Jurkat, Clone E6-1 (cell line): Measurements from ENCODE around the gene DNM2.
"Not testable (repeated sequence)": the region's sequence is repeated elsewhere in the genome, so short reads cannot be mapped to it uniquely, and the experiment has no call there.

Experiments
- DNase-seq: peaks from one replicate; pipeline ENCODE4 v3.0.0-alpha.2; 2011; ENCODE audit warnings: low read depth, low spot score
- H3K4me3 ChIP-seq: 2 replicates; pipeline ENCODE4 v1.5.1; 2011; ENCODE audit warnings: mild to moderate bottlenecking, low read length, control low read depth, moderate library complexity

Gene DNM2

GRCh38 chr19:10719466-10719961, 1.6 kb downstream of the DNM2 start:
- H3K4me3 ChIP-seq: peak overlapping the region; percentile 92
- no peak for DNase-seq

DNA sequence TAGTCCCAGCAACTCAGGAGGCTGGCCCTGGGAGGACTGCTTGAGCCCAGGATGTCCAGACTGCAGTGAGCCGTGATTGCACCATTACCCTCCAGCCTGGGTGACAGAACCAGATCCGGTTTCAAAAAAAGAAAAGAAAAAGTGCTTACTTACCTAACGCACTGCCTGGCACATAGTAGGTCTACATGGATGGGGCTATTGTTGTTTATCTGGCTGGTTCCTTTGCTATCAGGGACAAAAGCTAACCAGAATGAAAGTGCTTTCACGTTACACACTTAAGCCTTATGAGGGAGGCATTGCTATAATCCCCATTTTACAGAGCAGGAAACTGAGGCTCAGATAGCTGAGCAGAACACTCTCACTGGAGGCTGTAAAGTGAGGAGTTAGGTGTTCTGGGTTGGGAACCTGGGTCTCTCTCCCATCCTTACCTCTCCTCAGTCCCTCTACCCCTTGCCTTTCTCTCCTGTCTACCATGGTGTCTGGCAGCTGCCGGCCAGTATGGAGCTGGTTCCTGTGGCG, 2.8 kb downstream of the DNM2 start:
- no peak overlapping the region for H3K4me3 ChIP-seq
- no peak for DNase-seq

- DNase-seq: no peak
Observed at GRCh38 chr19:10723591-10723990, 5.7 kb downstream of the DNM2 start.

GRCh38 chr19:10724573-10725071, 6.7 kb downstream of the DNM2 start:
- DNase-seq: no peak
- no peak overlapping the region for H3K4me3 ChIP-seq

More at GRCh38 chr19:10723591-10723990, 5.7 kb downstream of the DNM2 start:
- H3K4me3 ChIP-seq: no peak overlapping the region

DNA sequence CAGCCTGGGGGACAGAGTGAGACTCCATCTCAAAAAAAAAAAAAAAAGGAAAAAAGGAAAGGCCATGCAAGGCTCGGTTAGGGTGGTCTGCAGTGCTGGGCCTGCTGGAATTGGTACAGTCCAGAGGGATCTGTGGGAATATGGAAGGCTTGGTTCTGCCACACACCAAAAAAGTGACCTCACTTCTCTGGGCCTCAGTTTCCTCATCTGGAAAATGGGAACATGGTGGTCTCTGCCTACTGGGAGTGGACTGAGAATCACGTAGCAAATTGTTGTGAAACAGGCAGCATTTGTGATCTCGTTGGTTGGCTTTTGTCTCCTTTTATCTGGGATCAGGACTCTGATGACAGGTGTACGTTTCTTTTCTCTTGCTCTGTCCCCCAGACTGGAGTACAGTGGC, 7.5 kb downstream of the DNM2 start:
- DNase-seq: no peak
- no peak overlapping the region for H3K4me3 ChIP-seq

GRCh38 chr19:10726268-10726667, 8.4 kb downstream of the DNM2 start:
- no peak for DNase-seq
- no peak overlapping the region for H3K4me3 ChIP-seq

- H3K4me3 ChIP-seq: no peak overlapping the region
- DNase-seq: no peak
Observed at GRCh38 chr19:10727685-10728201, 9.9 kb downstream of the DNM2 start.

DNA sequence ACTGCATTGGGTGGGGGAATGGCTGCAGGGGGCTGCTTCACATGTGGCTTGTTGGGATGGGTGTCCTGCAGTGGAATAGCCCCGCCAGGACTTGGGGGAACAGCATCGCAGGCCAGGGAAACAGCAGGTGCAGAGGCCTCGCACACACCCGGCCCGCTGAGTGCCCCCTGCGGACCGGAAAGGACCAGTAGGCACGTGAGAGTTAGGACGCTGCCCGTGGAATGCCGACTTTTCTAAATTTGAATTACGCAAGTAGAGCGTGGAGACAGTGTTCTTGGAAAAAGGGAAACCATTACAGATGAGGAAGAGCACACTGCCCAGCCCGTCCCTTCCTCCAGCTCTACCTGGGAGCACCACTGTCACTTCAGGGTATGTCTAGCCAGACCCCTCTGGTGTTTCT, 11.5 kb downstream of the DNM2 start:
- H3K4me3 ChIP-seq: no peak overlapping the region
- no peak for DNase-seq

GRCh38 chr19:10730932-10731331, 13.1 kb downstream of the DNM2 start:
- no peak overlapping the region for H3K4me3 ChIP-seq
- no peak for DNase-seq

DNA sequence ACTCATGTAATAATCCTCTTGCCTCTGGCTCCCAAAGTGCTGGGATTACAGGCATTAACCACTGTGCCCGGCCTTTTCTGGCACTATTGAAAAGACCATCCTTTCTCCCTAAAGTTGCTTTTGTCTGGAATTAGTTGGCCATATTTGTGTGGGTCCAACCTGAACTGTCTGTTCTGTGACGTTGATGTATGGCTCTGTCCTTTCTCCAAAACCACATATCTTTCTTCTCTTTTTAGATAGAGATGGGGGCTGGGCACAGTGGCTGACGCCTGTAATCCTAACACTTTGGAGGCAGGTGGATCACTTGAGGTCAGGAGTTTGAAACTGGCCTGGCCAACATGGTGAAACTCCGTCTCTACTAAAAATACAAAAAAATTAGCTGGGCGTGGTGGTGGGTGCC, 17.9 kb downstream of the DNM2 start:
- DNase-seq: no peak
- no peak overlapping the region for H3K4me3 ChIP-seq

DNA sequence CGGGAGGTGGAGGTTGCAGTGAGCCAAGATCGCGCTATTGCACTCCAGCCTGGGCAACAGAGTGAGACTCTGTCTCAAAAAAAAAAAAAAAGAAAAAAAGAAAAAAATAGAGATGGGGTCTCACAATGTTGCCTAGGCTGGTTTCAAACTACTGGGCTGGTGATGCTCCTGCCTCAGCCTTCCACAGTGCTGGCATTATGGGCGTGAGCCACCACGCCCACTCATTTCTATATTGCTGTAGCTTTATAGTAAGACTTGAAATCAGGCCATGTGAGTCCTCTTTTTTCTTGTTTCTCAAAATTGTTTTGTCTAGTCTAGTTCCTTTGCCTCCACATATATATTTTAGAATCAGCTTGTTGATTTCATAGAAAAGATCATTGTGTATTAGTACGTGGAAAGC, 18.3 kb downstream of the DNM2 start:
- no peak for DNase-seq
- no peak overlapping the region for H3K4me3 ChIP-seq

GRCh38 chr19:10736916-10737551, 19.2 kb downstream of the DNM2 start:
- no peak for DNase-seq
- H3K4me3 ChIP-seq: no peak overlapping the region

- no peak for DNase-seq
- no peak overlapping the region for H3K4me3 ChIP-seq
Observed at GRCh38 chr19:10737722-10738121, 19.8 kb downstream of the DNM2 start.

DNA sequence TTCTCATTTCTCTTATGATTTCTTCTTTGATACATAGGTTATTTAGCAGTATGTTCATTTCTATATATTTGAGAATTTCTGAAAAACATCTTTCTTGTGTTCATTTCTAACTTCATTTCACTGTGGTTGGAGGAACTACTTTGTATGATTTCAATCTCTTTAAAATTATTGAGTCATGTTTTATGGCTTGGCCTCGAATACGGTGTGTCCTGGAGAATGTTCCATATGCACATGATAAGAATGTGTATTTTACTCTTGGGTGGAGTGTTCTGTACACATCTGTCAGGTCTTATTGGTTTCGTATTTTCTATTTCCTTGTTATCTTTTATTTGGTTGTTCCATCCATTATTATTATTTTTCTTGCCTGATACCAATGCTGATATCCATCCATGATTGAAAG, 22.9 kb downstream of the DNM2 start:
- no peak overlapping the region for H3K4me3 ChIP-seq
- DNase-seq: no peak

DNA sequence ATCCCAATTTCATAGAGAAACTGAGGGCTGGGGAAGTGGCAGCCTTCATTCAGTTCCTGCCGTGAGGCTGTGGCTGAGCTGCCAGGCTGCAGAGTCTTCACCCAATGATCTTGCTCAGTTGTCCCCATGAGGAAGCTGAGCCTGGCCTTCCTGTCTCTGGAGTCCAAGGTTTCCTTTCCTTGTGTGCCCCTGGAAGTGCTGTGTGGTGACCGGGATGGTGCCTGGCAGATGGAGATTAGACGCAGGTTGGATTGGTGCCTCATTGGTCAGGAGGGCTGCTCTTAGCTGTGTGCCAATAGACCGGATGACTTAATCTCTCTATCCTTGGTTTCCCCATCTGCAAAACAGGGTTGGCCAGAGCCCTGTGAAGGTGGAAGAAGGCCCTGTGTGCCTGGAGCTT, 24.6 kb downstream of the DNM2 start:
- no peak for DNase-seq

GRCh38 chr19:10744253-10744798, 26.4 kb downstream of the DNM2 start:
- DNase-seq: no peak
- no peak overlapping the region for H3K4me3 ChIP-seq

More for the DNA sequence above, 24.6 kb downstream of the DNM2 start:
- no peak overlapping the region for H3K4me3 ChIP-seq

GRCh38 chr19:10744801-10745293, 27.0 kb downstream of the DNM2 start:
- no peak overlapping the region for H3K4me3 ChIP-seq
- DNase-seq: no peak

DNA sequence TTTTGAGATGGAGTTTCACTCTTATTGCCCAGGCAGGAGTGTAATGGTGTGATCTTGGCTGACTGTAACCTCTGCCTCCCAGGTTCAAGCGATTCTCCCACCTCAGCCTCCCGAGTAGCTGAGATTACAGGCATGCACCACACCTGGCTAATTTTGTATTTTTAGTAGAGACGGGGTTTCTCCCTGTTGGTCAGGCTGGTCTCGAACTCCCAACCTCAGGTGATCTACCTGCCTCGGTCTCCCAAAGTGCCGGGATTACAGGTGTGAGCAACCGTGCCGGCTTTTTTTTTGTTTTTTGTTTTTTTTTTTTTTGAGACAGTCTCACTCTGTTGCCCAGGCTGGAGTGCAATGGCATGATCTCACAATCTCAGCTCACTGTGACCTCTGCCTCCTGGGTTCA, 28.6 kb downstream of the DNM2 start:
- DNase-seq: not testable (repeated sequence)

DNA sequence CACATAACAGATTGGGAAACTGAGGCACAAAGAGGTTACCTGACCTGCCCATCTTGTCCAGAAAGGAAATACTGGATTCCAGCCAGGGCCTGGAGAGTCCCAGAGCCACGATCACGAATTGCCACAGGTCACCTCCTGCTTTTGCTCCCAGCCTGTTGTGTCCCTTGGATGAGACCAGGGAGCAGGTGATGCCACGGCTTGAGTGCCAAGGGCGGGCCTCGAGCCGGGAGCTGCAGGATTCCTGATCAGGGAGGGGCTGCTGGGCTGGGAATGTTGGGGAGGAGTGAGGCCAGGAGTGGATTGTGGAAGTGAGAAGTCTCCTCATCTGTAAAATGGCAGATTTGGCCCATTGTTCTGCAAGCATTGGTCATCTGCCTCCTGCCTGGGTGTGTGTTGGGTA, 29.4 kb downstream of the DNM2 start:
- no peak for DNase-seq
- H3K4me3 ChIP-seq: no peak overlapping the region

More for the DNA sequence above, 28.6 kb downstream of the DNM2 start:
- not testable (repeated sequence) for H3K4me3 ChIP-seq

GRCh38 chr19:10747674-10748073, 29.8 kb downstream of the DNM2 start:
- no peak for DNase-seq
- H3K4me3 ChIP-seq: no peak overlapping the region
